NCI-H2227 (cell line): ENCODE measurements around the gene NCLN.
"Not testable (repeated sequence)": the region's sequence is repeated elsewhere in the genome, so short reads cannot be mapped to it uniquely, and the experiment has no call there.

Experiments
- DNase-seq: peaks from one replicate; lab custom pipeline; 2025; ENCODE audit not compliant: unreplicated experiment; lab: John Stamatoyannopoulos, UW

NCLN gene

DNA sequence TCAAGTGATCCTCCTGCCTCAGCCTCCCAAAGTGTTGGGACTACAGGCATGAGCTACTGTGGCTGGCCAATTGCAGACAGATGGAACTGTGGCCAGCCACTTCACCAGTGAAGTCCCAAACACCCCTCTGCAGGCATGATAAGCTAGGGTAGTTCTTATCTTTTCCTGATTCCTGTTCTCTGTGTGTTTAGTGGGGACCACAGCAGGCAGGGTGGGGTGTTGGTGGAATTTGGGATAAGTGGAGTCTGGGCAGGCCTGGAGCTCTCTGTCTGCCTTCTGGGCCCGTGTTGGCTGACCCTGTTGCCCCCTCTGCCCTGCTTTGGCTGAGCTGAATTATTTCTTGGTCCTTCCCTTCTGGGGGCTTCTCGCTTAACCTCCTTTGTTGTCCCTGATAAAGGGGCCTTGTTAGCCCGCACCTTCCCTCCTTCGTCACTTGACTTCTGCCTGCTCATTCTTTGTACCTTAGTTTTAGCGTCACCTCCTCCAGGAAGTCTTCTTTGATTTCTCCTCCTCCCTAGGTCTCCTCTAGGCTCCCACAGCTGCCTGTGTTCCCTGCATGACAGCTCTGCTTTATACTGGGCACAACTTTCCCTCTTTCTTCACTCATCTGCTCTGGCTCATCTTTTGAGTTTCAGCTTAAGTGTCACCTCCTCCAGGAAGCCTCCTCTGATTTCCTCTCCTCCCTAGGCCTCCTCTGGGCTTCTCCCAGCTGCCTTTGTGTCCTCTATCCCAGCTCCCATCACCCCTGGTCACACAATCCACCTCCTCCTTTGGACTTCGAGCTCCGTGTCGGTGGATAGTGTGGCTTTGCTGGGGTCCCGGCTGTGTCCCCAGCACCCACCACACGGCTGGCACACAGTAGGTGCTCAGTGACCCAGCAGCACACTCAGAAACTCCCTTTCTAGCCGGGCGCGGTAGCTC is 1.7 kb upstream of the NCLN start:
- DNase-seq: no peak

- peak; percentile 84 for DNase-seq
These were observed 776 bp upstream of the NCLN start for GRCh38 chr19:3184847-3185460.

DNA sequence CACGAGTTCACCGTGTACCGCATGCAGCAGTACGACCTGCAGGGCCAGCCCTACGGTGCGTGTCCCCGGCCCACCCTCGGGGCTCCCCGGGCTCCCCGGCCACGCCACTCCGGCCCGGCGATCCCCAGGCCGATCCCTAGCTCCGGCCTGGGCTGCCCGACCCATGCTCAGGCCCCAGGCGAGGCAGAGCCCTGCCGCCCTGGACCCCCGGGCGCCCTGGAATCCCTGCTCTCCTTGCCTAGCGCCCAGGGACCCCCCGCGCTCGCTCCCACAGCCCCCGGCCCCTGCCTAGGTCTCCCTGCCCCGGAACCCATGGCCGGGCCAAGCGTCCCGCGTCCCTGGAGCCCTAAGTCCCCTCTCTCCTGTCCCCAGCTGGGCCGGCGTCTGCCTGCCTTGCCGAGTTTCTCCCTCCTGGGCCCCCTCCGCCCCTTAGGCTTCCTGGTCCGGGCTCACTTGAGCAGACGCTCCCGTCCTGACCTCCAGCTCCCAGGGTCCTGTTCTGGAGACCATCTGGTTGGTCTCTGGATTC is 494 bp downstream of the NCLN start:
- DNase-seq: no peak

GRCh38 chr19:3186891-3187661 is 1.3 kb downstream of the NCLN start:
- no peak for DNase-seq

DNA sequence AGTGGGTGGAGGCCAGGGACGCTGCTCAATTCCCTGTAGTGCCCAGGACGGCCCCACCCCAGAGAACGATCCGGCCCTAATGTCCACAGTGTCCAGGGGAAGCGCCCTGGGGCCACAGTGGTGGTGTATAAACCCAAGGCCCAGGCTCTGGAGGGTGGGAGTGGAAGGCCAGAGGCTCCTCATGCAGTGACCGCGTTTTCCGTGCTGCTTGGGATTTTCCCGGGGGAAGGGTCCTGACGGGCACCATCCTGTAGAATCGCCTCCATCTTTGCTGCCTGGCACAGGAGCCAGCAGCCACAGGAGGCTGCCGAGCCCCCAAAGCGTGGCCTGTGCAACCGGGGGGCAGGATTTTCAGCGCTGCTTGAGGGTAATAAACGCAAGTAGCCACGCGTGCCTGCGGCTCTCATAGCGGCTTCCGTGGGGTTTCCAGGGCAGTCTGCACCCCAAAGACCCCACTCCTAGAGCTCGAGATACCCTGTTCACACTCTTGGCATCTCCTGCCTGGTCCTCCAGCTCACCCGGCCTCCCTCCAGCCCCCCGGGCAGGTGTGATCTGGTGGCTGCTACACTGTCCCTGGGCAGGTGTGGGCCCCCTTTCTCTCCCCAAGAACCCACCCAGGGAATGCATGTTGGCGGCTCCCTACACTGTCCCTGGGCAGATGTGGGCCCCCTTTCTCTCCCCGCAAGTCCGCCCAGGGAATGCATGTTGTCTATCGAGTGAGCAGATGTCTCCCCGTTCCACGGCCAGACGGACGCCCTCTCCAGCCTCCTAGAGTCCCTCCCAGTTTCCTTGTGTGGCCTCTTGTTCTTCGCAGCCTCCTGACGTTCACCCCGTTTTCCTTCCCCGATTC is 2.2 kb downstream of the NCLN start:
- no peak for DNase-seq

DNA sequence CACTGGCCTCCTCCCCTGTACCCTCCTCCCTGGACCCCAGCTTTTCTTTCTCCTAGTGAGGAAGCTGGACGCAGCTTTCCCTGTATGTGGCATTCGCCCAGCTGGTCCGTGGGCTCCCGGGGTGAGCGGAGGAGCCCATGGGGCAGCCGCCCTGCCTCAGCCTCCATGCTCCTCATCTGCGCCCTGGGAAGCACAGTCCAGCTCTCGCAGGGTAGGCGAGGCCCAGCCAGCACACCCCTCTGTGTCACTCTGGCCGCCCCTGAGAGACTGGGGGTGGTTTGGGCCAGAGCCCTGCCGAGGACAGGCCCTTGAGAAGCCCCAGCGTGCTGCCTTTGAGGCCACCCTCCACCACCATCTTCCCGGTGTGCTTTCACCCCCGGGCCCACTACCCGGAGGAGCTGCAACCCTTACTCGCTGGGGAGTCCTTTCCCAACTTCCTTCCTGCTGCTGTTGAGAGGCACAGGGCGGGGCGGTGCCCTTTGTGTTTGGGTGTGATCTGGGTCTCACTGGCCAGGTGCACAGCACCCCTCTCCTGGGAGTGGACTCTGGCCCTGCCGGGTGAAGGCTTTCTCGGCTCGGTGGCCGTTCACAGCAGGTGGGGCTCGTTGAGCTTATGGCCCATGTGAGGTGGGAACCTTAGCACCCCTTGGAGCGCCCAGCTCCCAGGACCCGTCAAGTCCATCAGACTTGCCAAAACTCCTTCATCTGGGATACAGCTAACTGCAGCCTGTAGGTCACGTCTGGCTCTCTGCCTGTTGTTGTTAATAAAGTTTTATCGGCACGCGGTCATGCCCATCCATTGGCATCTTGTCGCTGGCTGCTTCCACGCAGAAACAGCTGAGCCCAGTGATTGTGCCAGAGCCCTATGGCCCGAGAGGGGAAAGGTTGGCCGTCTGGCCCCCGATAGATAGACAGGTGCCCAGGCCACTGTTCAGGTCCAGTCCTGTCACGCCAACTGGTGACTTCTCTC is 3.2 kb downstream of the NCLN start:
- no peak for DNase-seq

- DNase-seq: no peak
These were observed 4.2 kb downstream of the NCLN start for GRCh38 chr19:3189702-3190469.

- no peak for DNase-seq
These were observed 4.7 kb downstream of the NCLN start for GRCh38 chr19:3190470-3190770.

GRCh38 chr19:3190921-3191805 is 5.4 kb downstream of the NCLN start:
- DNase-seq: no peak

- not testable (repeated sequence) for DNase-seq
These were observed 6.0 kb downstream of the NCLN start for GRCh38 chr19:3191806-3192104.

- no peak for DNase-seq
These were observed 6.5 kb downstream of the NCLN start for GRCh38 chr19:3192228-3192635.

- no peak for DNase-seq
These were observed 7.0 kb downstream of the NCLN start for GRCh38 chr19:3192684-3193083.

DNA sequence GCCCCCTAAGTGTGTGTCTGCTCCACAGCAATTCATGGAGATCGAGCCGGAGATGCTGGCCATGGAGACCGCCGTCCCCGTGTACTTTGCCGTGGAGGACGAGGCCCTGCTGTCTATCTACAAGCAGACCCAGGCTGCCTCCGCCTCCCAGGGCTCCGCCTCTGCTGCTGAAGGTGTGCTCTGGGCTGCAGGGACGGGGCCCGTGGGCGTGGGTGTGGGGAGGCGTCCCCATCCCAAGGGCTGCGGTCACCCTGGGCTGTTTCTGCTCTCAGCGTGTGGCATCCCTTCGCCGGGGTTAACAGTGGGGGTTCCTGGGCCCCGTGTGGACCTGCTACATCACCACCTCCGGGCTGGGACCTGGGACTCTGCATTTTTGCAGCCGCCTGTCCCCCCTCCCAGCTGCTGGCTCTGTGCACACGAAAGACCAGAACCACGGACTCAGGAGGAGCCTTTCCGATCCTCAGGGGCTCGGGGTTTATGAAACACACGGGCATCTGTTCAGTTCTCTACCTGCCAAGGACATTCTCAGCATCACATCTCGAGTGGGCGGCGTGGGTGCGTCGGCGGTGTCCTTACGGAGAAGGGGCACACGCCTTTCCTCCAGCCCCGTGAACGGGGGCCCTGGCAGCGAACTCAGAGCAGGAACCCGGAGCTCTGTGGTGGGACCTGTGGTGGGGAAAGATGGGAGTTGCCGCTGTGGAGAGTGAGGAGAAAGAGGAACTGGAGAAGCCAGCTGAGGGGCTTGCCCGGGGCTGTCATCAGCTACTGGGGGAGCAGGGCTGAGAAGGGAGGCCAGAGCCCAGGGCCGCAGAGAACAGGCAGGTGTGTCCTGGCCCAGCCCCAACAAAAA is 7.8 kb downstream of the NCLN start:
- DNase-seq: no peak

DNA sequence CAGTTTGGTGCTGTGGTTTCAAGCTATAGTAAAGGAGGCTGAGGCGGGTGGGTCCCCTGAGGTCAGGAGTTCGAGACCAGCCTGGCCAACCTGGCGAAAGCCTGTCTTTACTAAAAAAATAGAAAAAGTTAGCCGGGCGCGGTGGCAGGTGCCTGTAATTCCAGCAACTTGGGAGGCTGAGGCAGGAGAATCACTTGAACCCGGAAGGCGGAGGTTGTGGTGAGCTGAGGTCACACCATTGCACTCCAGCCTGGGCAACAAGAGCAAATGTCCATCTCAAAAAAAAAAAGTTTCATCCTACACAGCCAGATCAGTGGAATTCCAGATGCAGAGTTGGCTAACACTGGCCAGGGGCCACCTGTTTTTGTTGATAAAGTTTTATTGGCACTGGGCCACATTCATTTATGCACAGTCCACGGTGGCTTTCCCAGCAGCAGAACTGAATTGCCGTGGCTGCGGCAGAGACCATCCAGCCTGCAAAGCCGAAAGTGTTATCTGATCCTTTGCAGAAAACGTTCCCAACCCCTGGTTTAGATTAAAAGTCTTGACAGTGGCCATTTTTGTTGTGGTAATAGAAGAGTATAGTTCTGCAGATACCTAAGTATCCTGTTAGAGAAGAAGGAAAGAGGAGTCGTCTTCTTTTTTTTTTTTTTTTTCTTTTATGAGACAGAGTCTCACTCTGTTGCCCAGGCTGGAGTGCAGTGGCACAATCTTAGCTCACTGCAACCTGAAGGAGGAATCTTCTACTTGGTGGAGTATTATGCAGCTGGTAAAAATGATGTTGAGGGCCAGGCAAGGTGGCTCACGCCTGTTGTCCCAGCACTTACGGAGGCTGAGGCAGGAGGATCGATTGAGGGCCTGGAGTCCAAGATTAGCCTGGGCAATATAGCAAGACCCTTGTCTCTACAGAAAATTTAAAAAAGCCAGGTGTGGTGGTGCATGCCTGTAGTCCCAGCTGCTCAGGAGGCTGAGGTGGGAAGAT is 8.7 kb downstream of the NCLN start:
- no peak for DNase-seq

DNA sequence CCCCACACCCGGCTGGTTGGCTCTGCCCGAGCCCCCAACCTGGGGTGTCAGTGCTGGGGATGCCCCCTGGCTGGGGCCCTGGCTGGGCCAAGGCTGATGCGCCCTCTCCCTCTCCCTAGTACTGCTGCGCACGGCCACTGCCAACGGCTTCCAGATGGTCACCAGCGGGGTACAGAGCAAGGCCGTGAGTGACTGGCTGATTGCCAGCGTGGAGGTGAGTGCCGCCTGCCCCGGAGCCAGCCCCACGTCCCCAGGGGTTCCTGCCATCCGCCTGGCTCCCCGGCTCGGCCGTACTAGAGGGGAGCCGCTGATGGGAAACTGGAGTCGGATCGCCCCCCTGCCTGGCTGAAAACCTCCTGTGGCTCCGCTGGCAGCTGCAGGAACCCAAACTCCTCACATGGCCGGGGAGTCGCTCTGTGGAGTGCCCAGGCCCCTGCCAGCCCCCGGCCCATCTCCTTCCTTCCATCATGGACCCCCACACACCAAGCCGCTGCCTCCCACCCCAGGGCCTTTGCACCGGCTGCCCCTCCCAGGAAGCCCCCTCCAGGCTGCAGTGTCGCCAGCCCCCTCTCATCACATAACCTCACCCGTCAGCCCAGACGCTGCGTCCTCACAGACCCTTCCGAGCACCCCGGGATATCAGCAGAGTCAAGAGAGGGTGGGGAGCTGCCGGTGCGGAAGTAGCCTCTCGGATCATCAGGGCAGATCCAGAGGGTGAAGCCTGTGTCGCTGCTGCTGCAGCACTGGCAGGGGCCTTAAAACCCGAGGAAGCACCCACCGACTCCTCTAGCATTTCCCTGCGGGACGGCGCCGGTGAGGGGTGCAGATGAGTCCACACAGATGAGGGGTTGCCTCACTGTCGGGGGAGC is 10.6 kb downstream of the NCLN start:
- DNase-seq: no peak
